Mammary epithelial cell (primary cell): ENCODE data around the gene DFFB.

Experiments
- CTCF ChIP-seq, 2 donors: IDR thresholded peaks in 1 of 2; conservative IDR thresholded peaks in 1 of 2; 2 replicates each; pipeline ENCODE4 v1.5.1; 2011 to 2012; ENCODE audit warnings: inconsistent platforms in 2 of 2, low read length in 2 of 2, mild to moderate bottlenecking in 2 of 2, control low read depth in 1 of 2, low read depth in 1 of 2; ENCODE audit not compliant: insufficient read depth in 1 of 2; ENCODE audit errors: extremely low read depth in 1 of 2
- EZH2 ChIP-seq: IDR thresholded peaks from 2 replicates; pipeline ENCODE4 v1.6.1; 2012; ENCODE audit warnings: low read length, inconsistent platforms, borderline replicate concordance

- TF ChIP-seq CTCF (conservative IDR thresholded peaks at IDR 0.05 in 1 of 2, IDR thresholded peaks at IDR 0.05 in 1 of 2; ENCODE audit: extremely low read depth in 1 of 2, insufficient read depth in 1 of 2, low read depth in 1 of 2, low read length in 2 of 2) (no peak), EZH2 (no peak)
These were observed 65.6 kb downstream of the DFFB start for GRCh38 chr1:3922851-3923250.
